ENCODE results near the gene LAMP2. TPM values are rescaled to one million over a fixed set of nuclear protein-coding genes. Genes with fewer than 3 reads are reported as not detected.
A peak's percentile ranks its signal among the peaks of the same experiment; 100 is the strongest.

The LAMP2 gene
- total RNA-seq, 1 donor from 2014 or later = 29.6 TPM

DNA sequence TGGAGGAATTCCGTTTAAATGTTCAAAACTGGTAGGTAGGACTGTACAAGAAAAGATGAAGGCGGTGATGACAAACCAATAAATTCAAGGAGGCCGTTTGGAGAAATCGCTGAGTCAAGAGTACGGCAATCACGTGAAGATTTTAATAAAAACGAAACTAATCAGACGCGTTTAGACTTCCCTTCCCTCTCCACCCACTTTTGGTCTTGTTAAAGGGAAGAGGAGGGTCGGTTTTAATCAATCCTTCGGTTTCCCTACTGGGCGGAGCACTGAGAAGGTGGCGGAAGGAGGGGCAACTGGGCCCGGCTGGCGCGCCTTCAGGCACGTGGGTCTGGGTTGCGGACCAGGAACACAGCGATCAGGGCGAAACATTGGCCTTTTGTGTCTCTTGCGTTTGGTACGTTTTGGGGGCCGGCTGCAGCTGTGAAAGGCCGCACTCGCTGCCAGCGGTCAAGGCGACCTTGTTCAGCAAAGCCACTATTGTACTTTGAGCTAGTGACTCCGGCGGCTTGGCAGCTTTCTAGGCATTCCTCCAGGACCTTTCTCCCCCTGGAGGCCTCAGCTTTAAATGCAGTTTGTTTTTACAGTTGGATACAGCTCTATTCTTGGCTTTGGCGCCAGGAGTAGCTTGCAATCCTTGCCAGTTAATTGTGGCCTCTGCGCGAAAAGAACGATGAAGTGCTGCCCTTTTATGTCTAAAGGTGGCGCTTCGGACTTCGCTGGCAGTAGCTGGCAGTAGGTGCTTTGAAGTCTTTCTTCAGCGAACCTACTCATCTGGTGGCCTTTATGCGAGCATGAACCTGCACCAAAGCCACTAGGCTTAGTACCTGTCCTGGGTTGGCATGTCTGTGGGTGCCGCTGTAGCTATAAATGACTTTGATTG lies 16.8 kb upstream of the LAMP2 start:
- Histone ChIP-seq H4K20me1 (ENCODE audit: low read depth) (no peaks in the 10 kb centered on the region), H3K4me1 (no peaks in the 10 kb centered on the region), H3K79me2 (ENCODE audit: low read depth) (no peaks in the 10 kb centered on the region), H3K9ac (no peak overlapping the region), H2AFZ (replicated peaks) (peak overlapping the region; percentile 61), H3K27me3 (no peaks in the 10 kb centered on the region), H3K4me3 (peak overlapping the region; percentile 39), H3K27ac (no peak overlapping the region), H3F3A (ENCODE audit: low read depth) (no peaks in the 10 kb centered on the region), H3K9me3 (ENCODE audit: low read depth) (no peaks in the 10 kb centered on the region), H3K4me2 (peak overlapping the region; percentile 63), H3K36me3 (no peaks in the 10 kb centered on the region)
- peak overlapping the region; percentile 78 for H3K27ac Mint-ChIP-seq
- peak overlapping the region; percentile 82 for H3K4me3 Mint-ChIP-seq
- peak; percentile 56 for TF ChIP-seq CTCF (IDR thresholded peaks at IDR 0.05)
- no peak for TF ChIP-seq EZH2phosphoT487 (IDR thresholded peaks at IDR 0.05)
- peaks cover 2% of the 10 kb centered on the region for H3K27me3 Mint-ChIP-seq (ENCODE audit: insufficient read depth, low read depth)
- peaks cover 12% of the 10 kb centered on the region for H3K9me3 Mint-ChIP-seq
- peak; percentile 74 for DNase-seq (ENCODE audit: low spot score)
- peaks cover 5% of the 10 kb centered on the region for H3K4me1 Mint-ChIP-seq
- no peaks in the 10 kb centered on the region for H3K36me3 Mint-ChIP-seq

- Mint-ChIP-seq H3K27ac (peak overlapping the region; percentile 18), H3K9me3 (peaks cover 14% of the 10 kb centered on the region), H3K36me3 (no peaks in the 10 kb centered on the region), H3K27me3 (ENCODE audit: insufficient read depth, low read depth) (peaks cover 2% of the 10 kb centered on the region), H3K4me3 (peak overlapping the region; percentile 82), H3K4me1 (peaks cover 5% of the 10 kb centered on the region)
- Histone ChIP-seq H3K27me3 (no peaks in the 10 kb centered on the region), H3K4me2 (peak overlapping the region; percentile 63), H3K4me1 (no peaks in the 10 kb centered on the region), H3K4me3 (peak overlapping the region; percentile 39), H3K27ac (no peak overlapping the region), H3K9me3 (ENCODE audit: low read depth) (no peaks in the 10 kb centered on the region), H3K79me2 (ENCODE audit: low read depth) (no peaks in the 10 kb centered on the region), H3F3A (ENCODE audit: low read depth) (no peaks in the 10 kb centered on the region), H2AFZ (replicated peaks) (no peak overlapping the region), H3K9ac (no peak overlapping the region), H4K20me1 (ENCODE audit: low read depth) (no peaks in the 10 kb centered on the region), H3K36me3 (no peaks in the 10 kb centered on the region)
- no peak for TF ChIP-seq EZH2 (IDR thresholded peaks at IDR 0.05)
- no peak for TF ChIP-seq EZH2phosphoT487 (IDR thresholded peaks at IDR 0.05)
- TF ChIP-seq CTCF (IDR thresholded peaks at IDR 0.05) = no peak
- no peak for DNase-seq (ENCODE audit: low spot score)
Measured at GRCh38 chrX:120485315-120485637, 16.2 kb upstream of the LAMP2 start.

DNA sequence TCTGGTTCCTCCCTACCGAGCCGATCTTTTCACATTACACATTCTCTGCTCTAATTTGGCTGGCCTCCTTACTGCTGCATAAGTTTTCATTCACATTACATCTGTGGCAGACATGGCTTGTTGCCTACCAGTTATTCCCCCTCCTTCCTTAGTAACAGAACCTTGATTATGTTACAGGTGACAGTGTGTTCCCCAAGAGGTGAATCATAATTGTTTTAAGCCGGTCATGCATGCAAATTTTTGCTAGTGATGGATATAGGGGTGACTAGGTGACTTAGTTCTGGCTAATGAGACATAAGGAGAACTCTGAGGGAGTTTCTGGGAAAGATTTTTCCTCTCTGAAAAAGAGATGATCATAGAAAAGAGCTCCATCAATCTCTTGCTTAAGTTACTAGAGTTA lies 8.4 kb upstream of the LAMP2 start:
- H3K36me3 Mint-ChIP-seq = no peaks in the 10 kb centered on the region
- Histone ChIP-seq H3F3A (ENCODE audit: low read depth) (no peaks in the 10 kb centered on the region), H3K4me2 (no peak overlapping the region), H4K20me1 (ENCODE audit: low read depth) (no peaks in the 10 kb centered on the region), H3K9ac (no peak overlapping the region), H3K27me3 (no peaks in the 10 kb centered on the region), H3K27ac (no peak overlapping the region), H3K9me3 (ENCODE audit: low read depth) (no peaks in the 10 kb centered on the region), H2AFZ (replicated peaks) (no peak overlapping the region), H3K36me3 (no peaks in the 10 kb centered on the region), H3K4me3 (no peak overlapping the region), H3K4me1 (no peaks in the 10 kb centered on the region), H3K79me2 (ENCODE audit: low read depth) (no peaks in the 10 kb centered on the region)
- peaks cover 4% of the 10 kb centered on the region for H3K27me3 Mint-ChIP-seq (ENCODE audit: insufficient read depth, low read depth)
- no peaks in the 10 kb centered on the region for H3K4me1 Mint-ChIP-seq
- H3K9me3 Mint-ChIP-seq = peaks cover 7% of the 10 kb centered on the region
- DNase-seq (ENCODE audit: low spot score) = no peak
- H3K4me3 Mint-ChIP-seq = no peak overlapping the region
- no peak for TF ChIP-seq EZH2phosphoT487 (IDR thresholded peaks at IDR 0.05)
- TF ChIP-seq CTCF (IDR thresholded peaks at IDR 0.05) = no peak
- H3K27ac Mint-ChIP-seq = no peak overlapping the region
